Activated CD8-positive, alpha-beta memory T cell treated with anti-CD3 and anti-CD28 coated beads, Interleukin-2, amount 50 U/mL, for 1 hour (primary cell): Measurements from ENCODE around the gene AIP.

Source experiments
- DNase-seq: peaks from one replicate; pipeline ENCODE4 v3.0.0-alpha.2; 2020; ENCODE audit errors: extremely low read depth

AIP gene

DNA sequence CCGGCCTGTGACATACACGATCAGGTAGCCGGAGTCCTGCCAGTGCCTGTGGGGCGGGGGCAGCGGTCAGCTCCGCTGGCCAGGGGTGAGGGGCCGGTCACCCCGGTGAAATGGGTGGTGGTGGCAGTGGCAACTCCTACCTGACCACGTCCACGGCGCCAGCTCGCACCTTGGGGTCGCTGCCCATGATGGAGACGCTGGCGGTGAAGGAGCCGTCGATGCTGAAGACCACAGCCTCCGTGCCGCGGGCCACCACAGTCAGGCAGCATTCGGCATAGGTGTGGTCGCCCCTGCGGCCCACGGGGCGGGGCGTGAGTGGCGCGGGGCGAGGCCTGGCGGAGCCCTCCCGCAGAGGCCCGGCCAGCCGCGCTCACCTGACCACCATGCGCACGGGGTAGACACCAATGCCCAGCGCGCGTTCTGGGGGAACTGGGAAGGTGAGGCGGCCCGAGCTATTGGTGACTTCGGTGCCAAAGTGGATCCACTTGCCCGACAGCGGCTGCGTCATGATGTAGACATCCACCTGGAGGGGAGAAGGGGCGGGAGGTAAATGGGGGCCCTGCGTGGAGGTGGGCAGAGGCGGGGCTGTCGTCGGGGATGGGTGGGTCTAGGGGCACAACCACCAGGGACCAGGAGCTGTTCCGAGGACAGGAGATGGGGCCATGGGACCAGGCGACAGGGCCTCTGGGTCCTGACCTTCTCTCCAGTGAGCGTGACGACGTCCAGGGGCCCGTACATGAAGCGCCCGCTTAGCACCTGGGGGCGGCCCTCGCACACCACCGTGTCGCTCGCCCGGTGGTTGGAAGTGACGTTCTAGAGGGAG is 10.9 kb downstream of the AIP start:
- no peak for DNase-seq

DNA sequence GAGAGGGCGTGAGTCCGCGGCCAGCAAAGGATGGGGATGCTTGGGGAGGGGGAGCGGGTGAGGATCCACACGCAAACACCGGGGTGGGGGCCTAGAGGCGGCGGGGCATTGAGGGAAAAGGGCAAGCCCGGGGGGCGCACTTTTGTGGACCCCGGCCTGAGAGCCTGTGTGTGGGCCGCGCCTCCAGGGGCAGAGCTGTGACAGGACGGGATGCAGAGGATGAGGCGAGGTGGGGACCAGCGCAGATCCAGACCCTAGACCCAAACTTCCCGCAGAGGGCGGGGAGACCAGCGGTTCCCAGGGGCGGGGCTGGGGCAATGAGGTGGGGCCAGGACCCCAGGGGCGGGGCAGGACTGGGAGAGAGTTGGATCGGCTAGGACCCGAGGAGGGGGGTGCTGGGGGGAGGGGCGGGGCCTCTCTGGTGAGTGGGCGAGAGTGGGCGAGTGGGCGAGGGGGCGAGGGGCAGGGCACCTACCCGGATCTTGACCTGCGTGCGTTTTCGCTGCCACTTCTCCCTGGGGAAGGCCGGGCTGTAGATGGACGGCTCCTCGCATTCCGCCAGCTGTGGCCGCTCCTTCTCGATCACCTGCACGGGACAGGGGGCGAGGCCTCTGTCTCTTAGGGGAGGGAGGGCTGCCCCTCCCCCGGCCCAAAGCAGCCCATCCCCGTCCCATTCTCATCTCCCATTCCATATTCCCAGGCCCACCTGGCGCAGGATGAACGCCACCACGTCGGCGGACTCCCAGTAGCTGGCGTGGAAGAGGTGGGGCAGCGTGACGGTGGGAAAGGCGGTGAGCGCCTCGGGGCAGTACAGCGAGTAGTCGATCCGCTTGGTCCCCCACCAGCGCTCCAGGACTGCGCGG is 11.8 kb downstream of the AIP start:
- DNase-seq, result no peak

DNA sequence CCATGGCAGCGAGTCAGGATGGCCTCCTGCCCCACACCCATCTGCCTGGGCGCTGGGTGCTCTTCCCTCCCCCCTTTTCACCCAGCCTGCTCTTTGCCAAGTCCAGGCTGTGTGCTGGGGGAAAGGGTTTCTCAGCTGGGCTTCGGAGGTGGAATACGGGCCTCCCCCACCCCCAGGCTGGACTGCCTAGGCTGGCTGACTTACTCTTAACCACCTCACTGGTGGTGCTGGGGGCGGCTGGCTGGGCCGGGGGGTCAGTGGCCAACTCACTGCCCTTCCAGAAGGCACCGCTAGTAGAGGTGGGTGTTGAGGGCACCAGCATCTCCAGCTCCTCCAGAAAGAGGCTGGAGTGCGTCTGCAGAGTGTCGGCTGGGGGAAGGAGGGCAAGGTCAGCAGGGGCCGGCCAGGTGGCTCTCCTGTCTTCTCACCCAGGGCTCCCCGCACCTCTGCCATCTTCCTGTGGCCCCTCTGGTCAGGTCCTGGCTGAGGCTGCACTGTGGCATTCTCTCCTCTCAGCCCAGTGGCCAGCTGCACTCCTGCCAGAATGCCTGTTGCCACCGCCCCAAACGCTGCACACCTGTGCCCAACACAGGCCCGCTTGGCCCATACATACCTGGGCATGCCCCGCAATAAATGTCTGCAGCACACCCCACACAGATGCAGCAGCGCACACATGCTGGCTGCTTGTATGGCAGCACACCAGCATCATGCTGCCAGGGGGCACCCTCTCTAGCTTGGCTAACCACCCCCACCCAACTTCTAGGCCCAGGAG is 12.6 kb downstream of the AIP start:
- no peak for DNase-seq

DNA sequence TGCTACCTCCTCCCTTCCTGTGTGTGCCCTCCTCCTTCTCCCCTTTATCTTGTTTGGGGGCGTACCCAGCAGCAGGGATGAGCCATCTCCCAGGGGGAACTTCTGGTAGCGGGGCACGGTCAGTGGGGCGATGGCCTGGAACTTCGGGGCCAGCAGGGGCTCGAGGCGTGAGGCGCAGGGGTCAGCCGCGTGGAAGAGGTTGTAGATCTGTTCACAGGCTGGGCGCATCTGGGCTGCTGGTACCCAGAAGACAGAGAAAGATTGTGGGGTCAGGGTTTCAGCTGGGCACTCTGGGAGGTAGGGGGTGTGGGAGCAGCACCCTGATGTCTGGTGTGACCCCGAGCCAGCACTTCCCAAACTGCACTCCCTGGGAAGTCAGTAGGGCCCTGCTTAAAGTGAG is 13.3 kb downstream of the AIP start:
- DNase-seq, result no peak

DNA sequence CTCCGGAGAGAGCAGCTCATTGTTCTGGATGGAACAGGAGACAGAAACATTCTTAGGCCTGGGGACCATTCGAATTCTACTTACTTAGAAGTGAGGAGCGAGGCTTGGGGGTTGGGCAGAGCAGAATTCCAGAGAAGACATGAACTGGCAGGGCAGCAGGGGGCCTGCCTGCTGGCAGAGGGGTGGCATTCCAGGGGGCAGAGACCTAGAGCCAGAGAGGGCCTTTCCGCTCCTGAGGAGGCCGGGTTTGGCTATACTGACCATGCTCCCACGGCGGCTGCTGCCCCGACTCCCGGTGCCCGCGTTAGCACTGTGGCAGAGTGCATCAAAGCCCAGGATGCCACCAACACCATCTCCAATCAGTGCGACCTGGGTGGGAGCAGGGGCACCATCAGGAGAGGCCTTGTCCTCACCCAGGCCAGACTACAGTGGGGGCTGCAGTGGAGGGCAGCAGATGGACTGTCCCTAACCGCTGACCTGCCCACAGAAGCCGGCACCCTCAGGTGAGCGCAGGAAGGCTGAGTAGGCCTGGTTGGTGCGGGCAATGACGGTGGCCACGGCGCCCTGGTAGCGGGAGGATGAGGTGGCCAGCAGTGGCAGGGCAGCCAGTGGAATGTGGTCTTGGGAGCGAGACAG is 14.9 kb downstream of the AIP start:
- no peak for DNase-seq

DNA sequence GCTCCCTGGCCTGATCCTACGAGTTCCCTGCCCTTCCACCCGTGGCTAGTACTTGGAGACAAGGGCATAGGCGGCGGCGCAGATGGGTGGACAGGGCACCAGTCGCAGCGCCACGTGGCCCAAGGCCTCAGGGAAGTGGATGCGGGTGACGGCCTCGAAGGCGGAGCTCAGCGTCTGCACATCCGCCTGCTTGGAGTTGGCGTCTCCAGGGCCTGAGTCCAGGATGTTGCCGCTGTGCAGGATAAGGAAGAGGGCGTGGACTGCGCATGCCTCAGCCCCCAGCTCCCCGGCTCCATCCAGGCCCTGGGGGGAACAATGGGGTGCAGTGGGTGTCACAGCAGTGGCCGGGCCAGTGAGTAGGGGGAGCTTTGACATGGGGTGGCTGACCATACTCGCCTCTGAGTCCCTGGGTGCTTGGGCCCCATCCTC is 15.7 kb downstream of the AIP start:
- no peak for DNase-seq

DNA sequence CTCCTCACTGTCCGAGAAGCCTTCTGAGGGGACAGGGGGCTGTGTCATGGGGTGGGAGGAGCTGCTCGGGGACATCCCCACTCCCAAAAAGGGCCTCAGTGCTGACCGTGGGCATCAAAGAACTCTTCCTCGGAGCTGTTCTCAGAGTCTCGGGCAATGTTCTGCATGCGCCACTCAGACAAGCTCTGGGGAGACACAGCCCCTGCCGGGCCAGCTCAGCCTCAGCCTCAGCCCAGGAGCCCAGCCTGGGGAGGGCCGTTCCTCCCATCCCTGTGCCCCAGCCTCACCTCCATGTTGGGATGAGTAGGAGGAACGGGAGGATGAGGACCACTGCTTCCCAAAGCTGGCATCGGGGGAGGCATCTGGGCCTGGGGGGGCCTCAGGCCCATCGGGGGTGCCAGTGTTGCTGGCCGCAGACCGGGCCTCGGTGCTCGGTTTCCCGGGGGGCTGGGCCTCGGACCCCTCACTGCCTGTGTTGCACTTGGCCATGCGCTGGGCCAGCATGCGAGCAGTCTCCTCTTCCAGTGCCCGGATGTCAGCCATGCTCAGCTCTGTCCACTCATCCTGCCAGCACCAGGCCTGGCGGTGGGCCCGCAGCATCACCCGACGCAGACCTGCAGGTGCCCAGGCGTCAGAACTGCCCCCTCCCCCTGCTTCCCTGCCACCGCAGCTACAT is 17.1 kb downstream of the AIP start:
- DNase-seq, result no peak

DNA sequence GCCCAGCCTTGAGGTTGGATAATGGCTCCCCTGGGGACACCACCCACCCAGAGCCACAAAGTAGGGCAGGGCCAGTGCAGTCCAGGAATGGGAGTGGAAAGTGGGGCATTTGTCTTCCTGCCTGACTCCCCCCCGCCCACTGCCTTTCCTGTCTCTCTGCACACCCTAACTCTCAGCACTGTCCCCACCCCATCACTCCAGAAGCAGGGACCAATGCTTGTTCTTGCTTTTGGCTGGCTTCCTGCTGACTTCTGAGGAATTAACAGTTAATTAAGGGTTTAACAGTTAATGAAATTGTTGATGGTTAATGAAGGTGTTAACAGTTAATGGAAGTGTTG is 17.6 kb downstream of the AIP start:
- DNase-seq, result no peak

DNA sequence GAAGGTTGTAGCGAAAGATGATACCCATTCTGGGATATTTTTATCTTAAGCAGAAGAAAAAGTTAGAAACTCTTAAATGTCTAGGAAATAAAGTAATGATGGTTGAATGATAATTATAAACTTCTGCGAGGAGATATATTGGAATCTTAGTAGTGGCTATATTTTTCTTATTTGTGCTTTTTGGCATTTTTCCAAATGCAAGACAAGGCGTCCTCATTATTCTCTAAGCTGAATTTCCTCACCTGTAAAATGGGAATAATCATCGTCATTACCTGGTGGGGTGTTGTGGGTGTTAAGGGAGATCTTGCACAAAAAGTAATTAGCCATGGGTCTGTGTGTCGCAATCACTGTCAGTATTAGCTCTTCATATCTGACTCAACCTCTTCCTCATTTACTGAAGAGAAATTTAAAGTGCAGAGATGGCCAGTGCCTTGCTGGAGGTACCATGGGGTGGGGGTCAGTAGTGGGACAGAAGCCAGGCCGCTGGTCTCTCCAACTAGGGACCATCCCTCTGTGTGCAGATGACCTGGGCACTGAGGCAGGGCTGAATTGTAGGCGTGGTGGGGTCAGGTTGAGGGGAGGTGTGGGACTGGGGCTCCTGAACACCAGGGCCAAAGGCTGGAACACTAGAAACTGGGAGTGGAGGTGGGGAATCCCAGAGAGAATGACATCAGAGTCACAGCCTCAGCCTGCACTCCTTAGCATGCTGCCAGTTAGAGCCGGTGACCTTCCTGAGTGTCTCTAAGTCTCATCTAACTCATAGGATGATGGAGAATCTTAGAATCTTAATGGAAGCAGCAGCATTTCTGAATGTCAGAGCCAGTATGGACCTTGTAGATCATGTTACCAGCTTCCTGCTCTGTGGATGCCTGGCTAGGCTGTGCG is 18.2 kb downstream of the AIP start:
- DNase-seq, result no peak

DNA sequence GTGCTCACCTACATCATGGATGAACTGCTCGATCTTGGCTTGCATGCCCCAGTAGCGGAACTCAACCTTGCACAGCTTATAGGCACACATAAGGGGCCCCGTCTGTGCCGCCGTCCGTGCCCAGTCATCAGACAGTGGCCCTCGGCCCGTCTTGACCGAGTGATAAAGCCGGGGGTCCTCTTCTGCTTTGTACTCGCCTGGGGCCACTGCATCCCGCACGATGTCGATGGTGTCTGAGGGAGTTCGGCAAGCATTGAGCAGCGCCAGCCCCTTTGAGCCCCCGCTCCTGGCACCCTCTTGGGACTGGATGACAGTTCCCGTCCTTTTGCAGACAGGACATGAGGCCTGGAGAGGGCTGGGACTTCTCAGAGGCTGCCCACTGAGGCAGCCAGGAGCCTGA is 19.0 kb downstream of the AIP start:
- no peak for DNase-seq

DNA sequence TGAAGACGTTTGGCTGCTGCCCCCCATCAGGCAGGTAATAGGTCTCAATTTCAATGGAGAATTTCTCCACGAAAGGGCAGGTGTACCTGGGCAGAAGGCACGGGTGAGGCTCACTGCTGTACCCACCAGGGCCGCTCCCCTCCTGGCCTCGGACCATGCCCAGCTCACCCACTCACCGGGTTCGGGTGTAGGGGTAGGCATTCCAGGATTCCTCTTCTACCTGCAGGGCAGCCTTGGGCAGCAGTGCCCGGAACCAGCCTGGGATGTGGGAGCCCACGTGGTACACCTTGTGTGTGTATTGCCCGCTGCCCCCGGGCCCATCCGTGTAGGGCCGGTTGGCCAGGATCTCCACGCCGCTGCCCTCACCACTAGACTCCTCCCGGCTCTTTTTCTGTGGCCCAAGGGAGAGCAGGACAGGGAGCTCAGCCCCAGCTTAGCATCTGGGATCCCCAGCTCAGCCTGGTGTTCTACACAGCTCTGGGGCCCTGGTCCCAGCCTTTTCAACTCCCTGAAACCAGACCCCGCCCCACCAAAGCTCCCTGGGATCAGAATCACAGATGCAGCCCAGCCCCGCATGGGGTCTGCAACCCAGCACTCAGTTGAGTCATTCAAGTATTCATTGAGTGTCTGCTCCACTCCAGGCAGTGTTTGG is 19.6 kb downstream of the AIP start:
- DNase-seq, result no peak

DNA sequence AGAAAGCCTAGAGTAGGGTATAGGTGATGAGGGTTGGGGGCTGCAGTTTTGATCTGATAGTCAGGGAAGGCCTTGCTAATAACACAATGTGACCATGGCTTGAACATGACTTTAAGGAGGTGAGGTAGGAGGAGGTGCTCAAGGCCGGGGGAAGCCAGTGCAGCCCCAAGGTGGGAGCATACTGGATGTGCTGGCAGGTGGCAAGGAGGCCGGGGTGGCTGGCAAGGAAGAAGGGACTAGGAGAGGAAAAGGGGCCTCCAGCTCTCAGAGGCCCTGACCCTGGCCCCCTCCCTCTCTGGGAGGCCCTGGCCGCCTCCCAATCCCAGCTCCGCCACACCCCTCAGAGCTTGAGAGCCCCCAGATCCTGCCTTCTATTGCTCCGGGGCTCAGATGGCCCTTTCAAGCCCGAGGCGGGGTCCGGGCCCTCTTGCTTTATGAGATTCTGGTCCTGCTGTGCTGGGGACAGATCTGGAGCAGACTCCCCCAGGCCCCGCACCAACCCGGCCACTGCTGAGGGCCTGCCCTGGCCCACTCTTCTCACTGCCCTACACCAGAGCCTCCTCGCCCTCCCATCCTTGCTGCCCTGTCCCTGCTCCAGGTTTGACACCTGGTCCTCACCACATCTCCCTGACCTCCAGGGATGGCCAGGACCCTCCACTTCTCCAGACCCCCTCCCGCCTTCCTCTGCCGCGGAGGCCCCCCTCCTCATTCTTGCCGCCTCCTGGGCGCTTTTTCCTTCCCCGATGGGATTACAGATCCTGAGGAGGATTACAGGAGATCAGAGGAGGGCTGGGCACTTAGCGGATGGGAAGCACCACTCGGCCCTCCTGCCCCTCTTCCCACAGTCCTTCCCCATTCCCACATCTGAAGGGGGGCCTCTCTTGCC is 20.5 kb downstream of the AIP start:
- no peak for DNase-seq

DNA sequence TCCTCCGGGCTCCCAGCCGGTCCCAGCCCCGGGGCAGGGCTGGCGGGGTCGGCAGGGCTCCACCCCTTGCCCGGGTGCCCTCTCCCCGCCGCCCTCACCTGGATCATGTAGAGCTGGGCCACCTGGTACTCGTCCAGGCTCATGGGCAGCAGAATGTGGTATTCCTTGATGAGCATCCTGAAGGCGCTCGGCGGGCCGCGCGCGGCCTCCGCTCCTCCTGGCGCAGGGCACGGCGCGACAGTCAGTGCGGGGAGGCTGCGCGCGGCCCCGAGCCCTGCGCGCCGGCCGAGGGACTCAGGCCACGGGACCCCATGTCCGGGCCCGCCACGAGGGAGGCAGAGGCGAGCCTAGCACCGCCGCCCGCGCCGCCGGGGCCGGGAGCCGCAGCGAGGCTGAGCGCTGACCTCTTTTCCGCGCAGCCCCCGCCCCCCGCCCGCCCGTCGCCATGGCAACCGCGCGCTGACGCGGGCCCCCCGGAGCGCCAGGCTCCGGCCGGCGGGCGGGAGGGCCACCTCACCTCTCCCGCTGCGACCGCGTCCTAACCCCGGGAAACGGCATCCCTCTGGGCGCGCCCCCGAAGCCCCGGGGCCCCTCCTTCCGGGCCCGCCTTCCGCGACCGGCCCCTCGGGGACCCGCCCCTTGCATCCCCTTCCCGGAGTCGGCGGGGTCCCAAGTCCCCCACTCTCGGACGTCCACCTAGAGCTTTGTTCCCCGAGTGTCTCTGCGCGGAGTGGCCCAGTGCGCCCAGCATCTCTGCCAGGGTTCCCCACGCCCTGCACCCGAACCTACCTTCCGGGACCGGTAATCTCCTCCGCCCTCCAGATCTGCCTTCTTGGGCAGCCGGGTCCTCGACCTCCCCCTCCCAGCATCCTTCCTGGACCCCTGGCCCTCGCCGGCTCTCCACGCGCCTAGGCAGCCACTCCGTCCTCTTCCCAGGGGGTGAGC is 21.5 kb downstream of the AIP start:
- no peak for DNase-seq

DNA sequence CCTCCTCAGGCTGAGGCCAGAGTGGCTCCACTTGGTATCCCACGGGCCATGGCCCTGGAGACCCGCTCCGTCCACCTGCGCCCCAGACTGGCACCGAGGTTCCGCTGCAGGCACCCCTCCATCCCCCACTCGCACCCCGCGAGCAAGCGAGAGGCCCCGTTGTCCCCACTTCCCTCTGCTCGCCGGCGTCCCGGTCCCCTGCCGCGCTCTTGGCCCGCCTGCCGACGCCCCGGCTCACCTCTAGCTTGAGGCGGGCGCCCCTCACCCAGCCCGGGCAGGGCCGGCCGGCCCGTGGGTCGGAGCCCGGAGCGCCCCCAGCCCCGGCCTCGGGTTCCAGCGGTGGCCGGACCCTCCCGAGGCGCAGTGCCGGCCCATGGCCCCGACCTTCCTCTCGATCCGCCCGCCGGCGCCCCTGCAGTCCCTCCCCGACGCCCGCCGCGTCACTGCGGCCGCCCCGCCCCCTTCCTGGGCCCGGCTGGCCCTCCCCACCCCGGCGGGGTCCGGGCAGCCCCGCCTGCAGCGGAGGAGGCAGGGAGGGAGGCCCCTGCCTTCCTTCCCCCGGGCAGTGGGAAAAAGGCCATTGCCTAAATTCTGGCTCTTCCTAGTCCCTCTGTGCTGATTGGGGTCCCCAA is 22.2 kb downstream of the AIP start, which contains the start of gene PITPNM1:
Gene PITPNM1 (minus strand): TSS at position 414 of the 632 bp plus-strand sequence. CDS start 1,183 bp downstream, outside the sequence.
- DNase-seq, result no peak

DNA sequence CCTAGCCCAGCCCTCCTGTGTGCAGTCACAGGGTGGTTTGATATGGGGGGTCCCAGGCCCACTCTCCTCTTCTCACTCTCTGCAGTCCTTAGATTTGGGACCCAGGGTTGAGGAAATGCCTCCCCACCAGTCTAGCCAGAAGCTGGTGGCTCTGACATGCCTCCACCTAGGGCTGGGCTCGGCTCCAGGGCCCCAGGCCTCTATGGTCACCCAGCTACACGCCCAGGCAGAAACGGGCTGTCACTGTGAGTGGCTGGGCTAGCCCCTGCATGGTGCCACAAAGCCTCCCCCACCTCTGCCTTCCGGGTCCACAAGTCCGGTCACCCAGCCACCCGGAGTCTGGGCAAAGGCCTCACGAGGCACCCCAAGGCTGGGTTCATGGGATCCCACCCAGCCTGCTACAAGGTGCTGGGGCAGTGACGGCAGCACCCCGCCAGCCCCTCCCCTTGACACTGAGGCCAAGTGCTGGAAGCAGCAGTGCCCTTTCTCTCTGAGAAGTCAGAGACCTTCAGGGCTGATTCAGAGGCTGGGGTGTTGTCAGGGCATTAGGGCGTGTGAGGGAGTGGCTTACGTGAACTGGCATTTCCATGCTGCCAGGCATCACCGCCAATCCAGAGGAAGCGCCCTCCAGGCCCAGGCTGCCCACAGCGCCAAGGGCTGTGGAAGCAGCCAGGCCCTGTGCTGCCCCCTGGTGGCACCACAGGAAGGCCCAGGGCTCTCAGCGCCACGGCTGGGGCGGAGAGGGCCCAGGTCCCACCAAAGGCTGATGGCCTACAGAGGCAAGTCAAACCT is 23.0 kb downstream of the AIP start:
- DNase-seq, result peak; percentile 83

DNA sequence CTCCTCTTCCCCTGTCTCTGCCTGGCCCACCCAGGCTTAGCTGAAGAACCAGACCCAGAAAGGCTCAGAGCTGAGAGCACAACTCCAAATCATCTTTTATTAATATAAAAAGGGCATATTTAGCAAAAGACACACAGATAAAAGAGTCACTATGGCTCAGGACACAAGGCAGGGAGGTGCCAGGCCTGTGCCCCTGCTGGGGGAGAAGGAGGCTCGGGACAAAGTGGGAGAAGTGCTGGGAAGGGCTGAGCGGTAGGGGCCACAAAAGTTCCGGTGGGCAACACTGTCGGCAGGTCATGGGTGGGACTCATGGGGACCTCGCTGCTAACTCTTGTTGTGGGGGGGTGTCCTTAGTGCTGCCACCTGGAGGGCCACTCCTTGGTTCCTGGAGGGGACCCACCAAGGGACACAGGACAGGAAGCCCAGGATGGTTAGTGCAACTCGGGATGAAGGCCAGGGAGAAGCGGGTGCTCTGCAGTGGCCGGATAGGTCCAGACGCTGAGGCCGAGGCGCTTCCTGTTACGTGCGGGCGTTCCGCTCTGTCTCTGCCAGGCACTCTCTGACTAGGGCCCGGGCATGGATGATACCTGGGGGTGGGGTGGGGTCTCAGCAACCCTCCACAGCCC is 23.7 kb downstream of the AIP start:
- no peak for DNase-seq
